Measurements from ENCODE around the gene MTO1. TPM values are rescaled to one million over a fixed set of nuclear protein-coding genes. Genes with fewer than 3 reads are reported as not detected.

The MTO1 gene
- total and polyA plus RNA-seq, 2 of the 4 experiments (the other 2 are of a cell fraction), result 15.0 to 39.8 TPM

- no peak overlapping the region for H3K4me3 ChIP-seq (ENCODE audit: insufficient read depth, low read depth, low read length)
- no peaks in the 10 kb centered on the region for H3K9me3 ChIP-seq (ENCODE audit: control insufficient read depth, insufficient read depth, low read length)
- intact Hi-C loops (cut with micrococcal nuclease), result no loop called here
- H3K9ac ChIP-seq (ENCODE audit: low read depth, low read length), result no peak overlapping the region
- no peaks in the 10 kb centered on the region; a peak in 1 of 4 replicates for H3K79me1 ChIP-seq (ENCODE audit: low read depth in 1 of 2, low read length in 2 of 2)
- H3K27ac ChIP-seq (ENCODE audit: insufficient read depth, low read length), result no peak overlapping the region
- dilution Hi-C loops (cut with HindIII; ENCODE audit: low sequenced_read_pairs, unreplicated experiment), result no loop called here
- BruUV-seq (replicated peaks), result no TSS peak
- H3K4me1 ChIP-seq (ENCODE audit: control insufficient read depth, insufficient read depth, low read length), result no peaks in the 10 kb centered on the region
- H3K27me3 ChIP-seq (ENCODE audit: control insufficient read depth, insufficient read depth, low read length), result no peaks in the 10 kb centered on the region
- POLR2A ChIA-PET (ENCODE audit: unreplicated experiment), result no interaction called here
- H4K8ac ChIP-seq (ENCODE audit: low read depth in 2 of 2, low read length in 2 of 2), result no peak overlapping the region
- no peak overlapping the region for H3K23ac ChIP-seq (ENCODE audit: low read depth, low read length)
- no peak overlapping the region for H4K91ac ChIP-seq (ENCODE audit: insufficient read depth, low read depth, low read length)
- H2BK15ac ChIP-seq (ENCODE audit: low read depth, low read length), result no peak overlapping the region
- H3K4ac ChIP-seq (ENCODE audit: low read depth, low read length), result no peak overlapping the region
- no peak overlapping the region for H3K56ac ChIP-seq (ENCODE audit: extremely low read depth, insufficient read depth, low read length)
- TF ChIP-seq MXI1 (IDR thresholded peaks at IDR 0.05; ENCODE audit: borderline replicate concordance, low read depth, low read length) (no peak), FOS (IDR thresholded peaks at IDR 0.05; ENCODE audit: low read depth, low read length) (no peak), RAD21 (IDR thresholded peaks at IDR 0.05; ENCODE audit: low read length) (no peak), RFX5 (IDR thresholded peaks at IDR 0.05; ENCODE audit: low read depth, low read length) (no peak), SMC3 (IDR thresholded peaks at IDR 0.05; ENCODE audit: low read depth, low read length) (no peak), MAFK (IDR thresholded peaks at IDR 0.05; ENCODE audit: low read depth, low read length) (no peak), RCOR1 (IDR thresholded peaks at IDR 0.05; ENCODE audit: insufficient replicate concordance, low read length) (no peak), ELK1 (IDR thresholded peaks at IDR 0.05; ENCODE audit: borderline replicate concordance, low read depth, low read length) (no peak), CHD1 (IDR thresholded peaks at IDR 0.05; ENCODE audit: low read depth, low read length) (no peak), NFE2L2 (IDR thresholded peaks at IDR 0.05; ENCODE audit: low read depth, low read length) (no peak), BHLHE40 (IDR thresholded peaks at IDR 0.05; ENCODE audit: low read depth, low read length) (no peak), USF2 (IDR thresholded peaks at IDR 0.05; ENCODE audit: low read depth, low read length) (no peak)
- no peak overlapping the region for H2BK5ac ChIP-seq (ENCODE audit: low read depth, low read length, poor library complexity, severe bottlenecking)
- WGBS, 2 experiments (ENCODE audit: extremely low coverage in 2 of 2, insufficient read length in 1 of 2), result no CpG with 5 or more reads among the region's 2 CpGs
- H4K5ac ChIP-seq (ENCODE audit: low read depth, low read length), result no peak overlapping the region
- ATAC-seq (ENCODE audit: low read depth) (peak; percentile 93), DNase-seq (no peak)
- H3K36me3 ChIP-seq (ENCODE audit: control insufficient read depth, insufficient read depth, low read length), result peaks cover 41% of the 10 kb centered on the region
- H3K4me2 ChIP-seq (ENCODE audit: low read depth, low read length), result peak overlapping the region; percentile 3; the same call in 1 of the 2 replicates
- H2BK20ac ChIP-seq (ENCODE audit: low read depth, low read length), result no peak overlapping the region
- H2BK120ac ChIP-seq (ENCODE audit: low read depth, low read length), result no peak overlapping the region
- H2AFZ ChIP-seq (replicated peaks; ENCODE audit: low read length, poor library complexity), result no peak overlapping the region
- no peak overlapping the region for H3K18ac ChIP-seq (ENCODE audit: low read depth, low read length)
- no peak overlapping the region for H2AK5ac ChIP-seq (ENCODE audit: low read depth, low read length)
- no peaks in the 10 kb centered on the region for H3K9me1 ChIP-seq (ENCODE audit: insufficient read depth, low read length)
- H3K14ac ChIP-seq (replicated peaks; ENCODE audit: low read depth, low read length), result no peak overlapping the region
- CTCF ChIA-PET, result interaction anchor here (1.4 kb wide), 1 partner anchor 11 kb away, joined by 5 read pairs; no protein-coding TSS in a partner anchor
- H2AK9ac ChIP-seq (replicated peaks; ENCODE audit: low read depth, low read length, poor library complexity), result no peak overlapping the region
- H4K20me1 ChIP-seq (ENCODE audit: insufficient read depth, low read length), result no peaks in the 10 kb centered on the region
- in situ Hi-C loops (cut with MboI; ENCODE audit: low sequenced_read_pairs), result no loop called here
Measured at GRCh38 chr6:73484438-73484837, 22.9 kb downstream of the MTO1 start.

Data from IMR-90 (cell line).